NCI-H82 (cell line): ENCODE measurements around the gene TMEM256.

Experiments
- DNase-seq: peaks from one replicate; lab custom pipeline; 2025; lab: John Stamatoyannopoulos, UW

TMEM256 gene

DNA sequence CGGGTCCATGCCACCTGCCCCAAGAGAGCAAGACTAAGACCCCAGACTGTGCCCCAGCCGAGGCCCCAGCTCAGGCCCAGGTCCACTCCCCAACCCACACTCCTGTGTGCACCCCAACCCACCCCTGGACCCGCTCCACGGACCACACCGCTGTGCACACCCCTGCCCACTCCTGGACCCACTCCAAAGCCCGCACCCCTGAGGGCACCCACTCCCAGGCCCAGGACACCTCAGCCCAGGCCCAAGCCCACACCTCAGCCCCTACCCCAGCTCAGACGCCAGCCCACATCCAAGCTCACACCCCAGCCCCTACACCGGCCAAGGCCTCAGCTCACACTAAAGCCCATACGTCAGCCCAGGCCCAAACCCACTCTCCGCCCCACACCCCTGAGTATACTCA lies 25.8 kb upstream of the TMEM256 start:
- DNase-seq: no peak

DNA sequence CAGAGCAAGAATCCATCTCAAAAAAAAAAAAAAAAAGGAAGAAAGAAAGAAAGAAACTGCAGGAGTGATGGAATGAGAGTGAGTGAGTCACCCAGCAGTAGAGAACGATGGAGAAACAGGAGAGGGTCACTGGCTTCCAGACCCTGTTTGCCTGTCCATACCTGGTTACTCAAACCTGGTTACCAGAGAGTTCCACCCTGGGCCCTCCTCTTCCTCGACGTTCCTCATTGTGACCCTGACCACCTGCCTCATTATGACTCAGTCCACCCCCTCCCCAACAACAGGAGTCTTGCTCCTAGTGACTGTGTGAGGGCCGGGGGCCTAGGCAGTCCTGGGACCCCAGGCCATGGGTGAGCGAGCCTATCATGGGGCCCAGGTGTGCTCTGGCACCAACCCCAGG lies 24.7 kb upstream of the TMEM256 start, which contains the start of gene SPEM3:
Gene SPEM3, plus strand, starts transcription at position 301 of the 400 bp plus-strand sequence. Its CDS starts 46 bp downstream, at position 347.
- no peak for DNase-seq

DNA sequence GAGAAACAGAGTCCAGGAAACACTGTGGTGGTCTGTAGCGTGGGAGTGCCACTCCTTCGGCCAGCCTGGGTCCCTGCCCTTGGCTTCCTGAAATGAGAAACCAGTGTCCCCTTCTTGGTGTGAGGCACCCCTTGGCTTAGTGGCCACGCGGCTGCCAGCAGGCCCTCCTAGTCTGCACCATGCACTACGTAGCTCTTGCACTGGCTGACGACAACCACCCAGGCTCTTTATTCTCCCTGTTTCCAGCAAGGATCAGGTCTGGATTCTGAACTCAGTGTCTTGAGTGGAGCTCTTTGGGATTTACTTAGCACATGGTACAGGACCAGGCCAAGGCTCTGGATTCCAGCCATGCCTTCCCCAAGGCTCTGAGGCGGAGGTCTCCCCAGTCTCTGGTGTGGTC lies 23.7 kb upstream of the TMEM256 start:
- DNase-seq: no peak

DNA sequence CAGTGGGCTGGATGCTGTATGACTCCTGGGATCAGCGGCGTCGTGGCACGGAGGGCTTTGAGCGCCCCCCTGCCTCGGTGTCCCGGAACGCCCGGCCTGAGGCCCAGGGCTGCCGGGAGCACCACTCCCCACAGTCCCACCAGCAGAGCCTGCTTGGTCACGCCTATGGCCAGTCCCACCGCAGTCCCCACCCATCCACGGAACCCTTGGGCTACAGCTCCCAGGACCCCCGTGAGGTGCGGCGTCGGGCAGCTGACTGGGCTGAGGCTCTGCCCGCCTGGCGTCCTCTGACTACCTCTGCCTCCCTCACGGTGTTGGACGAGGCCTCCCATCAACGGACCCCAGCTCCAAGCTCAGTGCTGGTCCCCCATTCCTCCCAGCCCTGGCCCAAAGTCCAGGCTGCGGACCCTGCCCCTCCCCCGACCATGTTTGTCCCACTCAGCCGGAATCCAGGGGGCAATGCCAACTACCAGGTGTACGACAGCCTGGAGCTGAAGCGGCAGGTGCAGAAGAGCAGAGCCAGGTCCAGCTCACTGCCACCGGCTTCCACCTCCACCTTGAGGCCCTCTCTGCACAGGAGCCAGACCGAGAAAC lies 23.1 kb upstream of the TMEM256 start:
- DNase-seq: no peak

DNA sequence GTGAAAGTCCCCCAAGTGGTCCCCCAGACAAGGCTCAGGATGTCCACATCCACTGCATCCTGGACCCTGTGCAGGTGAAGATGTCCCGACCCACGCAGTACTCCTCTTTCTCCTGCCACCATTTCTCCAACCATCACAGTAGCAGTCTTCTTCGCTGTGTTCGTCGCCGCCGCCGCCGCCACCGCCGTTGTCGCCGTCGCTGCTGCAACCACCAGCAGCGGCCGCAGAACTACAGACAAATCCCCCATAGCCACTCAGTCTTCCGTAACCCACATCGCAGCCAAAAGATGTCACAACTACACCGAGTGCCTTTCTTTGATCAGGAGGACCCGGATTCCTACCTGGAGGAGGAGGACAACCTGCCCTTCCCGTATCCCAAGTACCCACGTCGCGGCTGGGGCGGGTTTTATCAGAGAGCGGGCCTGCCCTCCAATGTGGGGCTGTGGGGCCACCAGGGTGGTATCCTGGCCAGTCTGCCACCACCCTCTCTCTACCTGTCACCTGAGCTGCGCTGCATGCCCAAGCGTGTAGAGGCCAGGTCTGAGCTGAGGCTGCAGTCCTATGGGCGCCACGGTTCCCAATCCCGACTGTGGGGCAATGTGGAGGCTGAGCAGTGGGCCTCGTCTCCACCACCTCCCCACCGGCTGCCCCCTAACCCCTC lies 22.4 kb upstream of the TMEM256 start:
- DNase-seq: no peak

DNA sequence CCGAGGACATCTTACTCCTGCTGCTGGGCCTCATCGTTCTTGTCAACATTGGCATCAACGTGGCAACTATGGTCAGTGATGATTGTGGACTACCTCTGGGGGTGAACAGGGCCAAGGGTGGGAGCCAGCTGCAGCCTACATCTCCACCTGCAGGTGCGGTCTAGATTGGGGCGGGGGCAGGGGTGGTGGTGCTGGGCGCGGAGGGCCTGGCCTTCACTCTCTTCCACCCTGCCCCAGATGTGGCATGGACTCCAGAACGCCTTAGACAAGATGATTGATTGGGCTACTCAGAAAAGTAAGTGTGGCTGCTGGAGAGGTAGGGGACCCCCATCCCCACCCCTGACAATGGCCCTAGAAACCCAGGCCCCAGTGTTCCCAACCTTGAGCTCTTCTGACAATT lies 21.9 kb upstream of the TMEM256 start:
- no peak for DNase-seq

DNA sequence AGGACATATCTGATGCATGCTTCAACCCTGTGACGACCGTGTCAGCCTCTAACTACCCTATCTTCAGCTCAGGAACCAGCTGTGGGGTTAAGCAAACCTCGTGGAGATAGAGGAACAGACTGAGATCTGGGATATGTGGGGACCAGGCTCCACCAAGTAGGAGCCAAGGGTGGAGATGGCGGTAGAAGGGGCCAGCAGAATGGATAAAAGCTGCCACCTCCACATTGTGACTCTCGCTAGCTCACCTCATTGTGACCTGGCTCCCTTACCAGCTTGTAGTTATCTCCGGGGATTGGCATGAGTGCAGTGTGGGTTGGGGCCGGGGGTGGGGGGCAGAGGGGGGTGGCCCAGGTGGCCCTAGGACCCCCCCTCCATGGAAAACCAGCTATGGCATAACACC lies 21.4 kb upstream of the TMEM256 start, which contains the start of gene SPEM2:
Gene SPEM2, plus strand, starts transcription at position 301 of the 400 bp plus-strand sequence. Its CDS starts 73 bp downstream, at position 374.
- DNase-seq: no peak

DNA sequence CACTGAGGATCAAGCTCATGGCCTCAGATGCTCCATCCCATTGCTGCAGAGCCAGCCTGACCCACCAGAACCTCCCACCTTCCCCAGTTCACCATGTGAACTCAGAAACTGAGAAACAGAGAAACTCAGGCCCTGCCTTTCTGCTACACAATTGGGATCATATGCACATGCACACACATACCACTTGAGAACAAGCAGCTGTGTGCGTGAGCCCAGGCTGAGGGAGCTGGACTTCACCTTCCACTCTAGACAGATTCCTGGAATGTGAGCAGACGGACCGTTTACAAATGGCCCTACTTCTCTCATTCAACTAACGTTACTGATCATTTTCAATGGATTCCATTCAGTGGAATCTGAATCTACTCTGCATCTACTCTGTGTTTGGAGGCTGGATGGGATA lies 19.8 kb upstream of the TMEM256 start:
- DNase-seq: no peak

DNA sequence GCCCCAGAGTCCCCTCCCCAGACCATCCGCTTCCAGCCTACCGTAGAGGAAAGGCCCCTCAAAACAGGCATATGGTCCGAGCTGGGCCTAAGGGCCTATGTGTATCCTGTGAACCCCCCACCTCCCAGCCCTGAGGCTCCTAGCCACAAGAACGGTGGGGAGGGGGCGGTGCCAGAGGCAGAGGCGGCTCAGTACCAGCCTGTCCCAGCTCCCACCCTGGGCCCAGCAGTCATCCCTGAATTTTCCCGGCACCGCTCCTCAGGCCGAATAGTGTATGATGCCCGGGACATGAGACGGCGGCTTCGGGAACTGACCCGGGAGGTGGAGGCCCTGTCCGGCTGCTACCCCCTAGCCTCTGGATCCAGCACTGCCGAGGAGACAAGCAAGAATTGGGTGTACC lies 17.3 kb upstream of the TMEM256 start:
- DNase-seq: no peak

DNA sequence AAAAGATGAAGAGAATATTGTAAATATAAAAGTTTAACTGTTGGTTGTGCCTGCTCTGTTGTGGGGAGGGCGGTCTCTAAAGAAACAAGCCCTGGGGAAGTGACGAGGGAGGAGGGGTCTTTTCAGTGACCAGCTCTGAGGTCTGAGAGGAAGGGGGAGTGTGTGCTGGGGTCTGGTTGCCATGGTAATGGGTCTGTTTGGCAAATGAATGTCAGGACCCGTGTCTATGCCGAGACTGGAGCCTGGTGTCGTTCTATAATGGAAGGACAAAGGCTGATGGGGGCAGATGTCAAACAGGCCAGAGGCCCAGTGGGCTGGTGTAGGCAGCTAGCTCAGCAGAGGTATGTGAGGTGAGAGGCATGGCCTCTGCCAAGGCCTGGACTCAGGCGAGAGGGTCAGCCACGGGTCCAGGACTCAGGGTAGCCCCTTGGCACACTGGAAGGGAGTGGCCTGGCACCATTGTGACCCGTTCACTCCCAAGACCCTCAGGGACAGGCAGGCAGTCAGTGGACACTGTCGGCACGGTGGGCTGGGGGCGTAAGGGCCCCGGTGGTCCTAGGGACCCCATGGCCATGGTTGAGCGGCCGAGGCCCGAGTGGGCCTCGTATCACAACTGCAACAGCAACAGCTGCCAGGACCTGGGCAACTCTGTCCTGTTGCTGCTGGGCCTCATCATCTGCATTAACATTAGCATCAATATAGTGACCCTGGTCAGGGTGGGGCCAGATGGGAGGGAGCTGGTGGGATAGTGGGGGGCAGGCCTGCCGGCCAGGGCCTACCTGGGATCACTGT lies 16.1 kb upstream of the TMEM256 start, which contains the start of gene SPEM1:
Gene SPEM1, plus strand, starts transcription at position 506 of the 792 bp plus-strand sequence. Its CDS starts 61 bp downstream, at position 567.
- no peak for DNase-seq

DNA sequence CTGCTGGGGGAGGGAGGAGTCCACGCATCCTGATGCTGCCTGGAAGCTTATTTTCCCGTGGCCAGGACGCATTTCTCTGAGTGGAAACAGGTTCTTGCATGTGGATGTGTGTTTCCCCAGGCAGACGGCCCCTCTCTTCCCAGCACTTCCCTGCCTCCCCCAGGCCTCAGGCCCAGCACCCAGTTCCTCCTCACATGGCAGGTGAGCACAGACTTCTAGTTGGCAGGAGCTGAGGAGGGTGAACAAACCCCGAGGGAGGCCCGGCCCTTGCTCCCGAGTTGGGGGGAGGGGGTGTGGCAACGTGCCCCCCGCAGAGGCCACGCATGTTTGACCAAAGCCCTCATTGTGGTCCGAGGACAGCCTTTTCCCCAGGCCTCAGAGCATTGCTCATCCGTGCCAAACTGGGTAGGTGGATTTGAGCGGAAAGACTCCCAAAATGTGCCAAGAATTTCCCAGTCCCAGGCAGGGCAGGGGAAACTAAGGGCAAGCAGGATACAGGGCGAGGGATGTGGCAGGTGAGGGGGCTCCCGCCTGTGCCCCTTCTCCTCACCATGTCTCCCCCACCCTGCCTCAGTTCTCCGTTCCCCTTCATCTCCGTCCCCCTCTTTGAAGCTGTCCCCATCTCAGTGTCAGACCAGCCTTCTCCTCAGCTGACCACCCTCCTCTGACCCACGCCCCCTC lies 14.7 kb upstream of the TMEM256 start:
- no peak for DNase-seq

DNA sequence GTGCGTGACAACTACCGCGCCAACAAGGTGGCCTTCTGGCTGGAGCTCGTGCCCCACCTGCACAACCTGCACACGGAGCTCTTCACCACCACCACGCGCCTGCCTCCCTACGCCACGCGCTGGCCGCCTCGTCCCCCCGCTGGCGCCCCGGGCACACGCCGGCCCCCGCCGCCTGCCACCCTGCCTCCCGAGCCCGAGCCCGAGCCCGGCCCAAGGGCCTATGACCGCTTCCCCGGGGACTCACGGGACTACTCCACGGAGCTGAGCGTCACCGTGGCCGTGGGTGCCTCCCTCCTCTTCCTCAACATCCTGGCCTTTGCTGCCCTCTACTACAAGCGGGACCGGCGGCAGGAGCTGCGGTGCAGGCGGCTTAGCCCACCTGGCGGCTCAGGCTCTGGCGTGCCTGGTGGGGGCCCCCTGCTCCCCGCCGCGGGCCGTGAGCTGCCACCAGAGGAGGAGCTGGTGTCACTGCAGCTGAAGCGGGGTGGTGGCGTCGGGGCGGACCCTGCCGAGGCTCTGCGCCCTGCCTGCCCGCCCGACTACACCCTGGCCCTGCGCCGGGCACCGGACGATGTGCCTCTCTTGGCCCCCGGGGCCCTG lies 13.3 kb upstream of the TMEM256 start:
- no peak for DNase-seq

DNA sequence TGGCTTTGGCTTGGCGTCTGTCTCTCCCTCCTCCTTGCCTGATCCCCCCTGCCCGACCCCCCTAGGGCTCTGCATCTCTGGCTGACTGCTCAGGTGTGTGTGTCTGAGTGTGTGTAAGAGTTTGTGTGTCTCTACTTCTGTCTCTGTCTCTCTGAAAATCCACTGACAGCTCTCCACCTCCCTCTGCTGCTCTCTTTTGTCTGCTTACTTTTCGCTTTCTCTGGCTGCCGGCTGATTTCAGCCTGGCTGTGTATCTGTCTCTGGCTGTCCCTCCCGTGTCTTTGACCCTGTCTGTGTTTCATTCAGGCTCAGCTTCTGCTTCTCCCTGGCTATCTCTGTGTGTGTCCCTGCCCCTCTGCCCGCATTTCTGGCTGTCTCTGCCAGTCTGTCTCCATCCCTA lies 12.4 kb upstream of the TMEM256 start:
- no peak for DNase-seq

DNA sequence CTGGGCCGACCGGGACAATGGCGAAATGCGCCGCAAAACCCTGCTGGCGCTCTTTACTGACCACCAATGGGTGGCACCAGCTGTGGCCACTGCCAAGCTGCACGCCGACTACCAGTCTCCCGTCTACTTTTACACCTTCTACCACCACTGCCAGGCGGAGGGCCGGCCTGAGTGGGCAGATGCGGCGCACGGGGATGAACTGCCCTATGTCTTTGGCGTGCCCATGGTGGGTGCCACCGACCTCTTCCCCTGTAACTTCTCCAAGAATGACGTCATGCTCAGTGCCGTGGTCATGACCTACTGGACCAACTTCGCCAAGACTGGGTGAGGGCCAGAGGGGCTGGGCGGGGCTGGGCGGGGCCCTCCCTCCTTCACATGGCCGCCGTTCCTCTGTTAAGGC lies 11.9 kb upstream of the TMEM256 start:
- no peak for DNase-seq

DNA sequence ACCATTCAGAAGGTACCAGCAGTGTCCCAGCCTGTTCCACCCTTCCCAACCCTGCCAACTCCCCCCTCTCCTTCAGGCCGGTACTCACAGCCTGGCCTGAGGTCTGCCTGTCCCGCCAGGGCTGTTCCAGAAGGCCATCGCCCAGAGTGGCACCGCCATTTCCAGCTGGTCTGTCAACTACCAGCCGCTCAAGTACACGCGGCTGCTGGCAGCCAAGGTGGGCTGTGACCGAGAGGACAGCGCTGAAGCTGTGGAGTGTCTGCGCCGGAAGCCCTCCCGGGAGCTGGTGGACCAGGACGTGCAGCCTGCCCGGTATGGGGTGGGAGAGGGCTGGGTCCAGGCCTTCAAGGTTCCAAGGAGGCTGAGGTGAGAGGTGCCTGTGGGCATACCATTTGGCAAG lies 10.9 kb upstream of the TMEM256 start:
- no peak for DNase-seq

DNA sequence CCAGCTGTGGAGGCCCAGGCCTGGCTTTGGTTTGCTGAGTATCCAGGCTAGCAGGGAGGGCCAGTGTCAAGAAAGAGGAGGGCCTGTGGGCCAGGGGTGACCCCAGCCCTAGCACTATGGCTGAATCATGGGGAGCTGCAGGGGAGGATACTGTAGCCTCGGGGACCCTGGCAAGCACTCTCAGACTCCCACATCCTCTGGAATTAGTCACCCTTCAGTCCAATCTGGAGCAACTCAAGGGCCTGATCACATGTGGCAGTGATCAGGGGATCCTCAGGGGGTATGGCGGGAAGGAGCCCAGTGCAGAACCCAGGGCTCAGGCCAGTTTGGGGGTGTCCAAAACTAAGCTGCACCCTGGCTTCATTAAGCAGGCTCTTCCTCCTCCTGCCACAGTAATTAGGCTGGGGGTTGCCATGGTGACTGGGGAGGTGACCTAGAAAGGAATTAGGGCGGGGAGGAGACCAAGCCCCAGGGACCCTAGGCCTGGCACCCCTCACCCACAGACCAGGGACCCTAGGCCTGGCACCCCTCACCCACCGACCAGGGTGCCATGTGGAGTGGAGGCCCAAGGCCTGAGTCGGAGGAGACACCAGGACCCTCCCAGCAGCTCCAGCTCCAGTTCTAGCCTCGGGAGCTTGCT lies 9.6 kb upstream of the TMEM256 start:
- DNase-seq: no peak

DNA sequence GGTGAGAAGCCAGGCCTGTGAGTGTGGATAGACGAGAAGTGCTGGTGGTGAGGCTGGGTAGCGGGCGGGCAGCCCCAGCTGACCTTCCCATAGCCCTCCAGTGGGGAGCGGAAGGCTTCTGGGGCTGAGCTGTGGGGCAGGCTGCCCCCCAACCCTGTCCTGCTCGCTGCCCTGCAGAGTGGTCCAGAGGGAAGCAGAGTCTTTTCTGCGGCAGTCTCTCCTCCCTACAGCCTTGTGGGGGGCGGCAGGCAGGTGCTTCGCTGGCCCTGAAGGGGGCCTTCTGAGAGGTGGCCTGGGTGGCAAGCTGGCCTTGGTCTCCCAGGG lies 7.5 kb upstream of the TMEM256 start:
- DNase-seq: no peak

DNA sequence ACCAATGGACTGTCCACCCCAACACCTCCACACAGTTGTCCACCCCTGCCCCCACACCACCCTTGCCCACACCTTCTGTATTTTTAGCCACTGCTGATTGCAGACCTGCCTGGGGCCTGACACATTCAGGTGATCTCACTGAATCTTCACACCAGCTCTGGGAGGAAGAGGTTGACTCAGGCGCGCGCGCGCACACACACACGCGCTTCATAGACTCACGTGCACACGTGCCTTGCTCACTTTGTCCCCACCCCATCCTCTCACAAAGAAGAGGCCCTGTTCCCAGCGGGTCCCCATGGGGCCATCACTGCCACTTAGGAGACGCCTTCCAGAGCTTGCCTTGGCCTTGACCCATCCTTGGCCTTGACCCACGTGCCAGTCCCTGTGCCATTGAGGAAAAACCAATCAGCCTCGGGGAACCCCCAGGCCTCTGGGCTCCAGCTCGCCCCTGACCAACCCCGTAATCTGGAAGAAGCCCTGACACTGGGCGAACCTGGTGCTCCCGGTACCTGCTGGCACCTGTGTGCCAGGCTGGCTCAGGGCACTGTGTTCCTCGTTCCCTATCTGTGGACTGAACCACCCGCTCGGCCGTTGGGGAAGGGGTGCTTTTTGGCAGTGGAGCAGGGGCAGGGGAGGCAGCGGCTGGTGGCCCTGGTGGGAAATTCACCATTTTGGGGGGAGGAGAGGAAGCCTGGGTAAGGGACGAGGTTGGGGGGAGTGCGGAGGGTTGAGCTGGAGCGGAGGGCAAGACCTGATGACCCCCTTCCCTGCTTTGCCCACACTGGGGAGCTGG lies 6.9 kb upstream of the TMEM256 start:
- no peak for DNase-seq

DNA sequence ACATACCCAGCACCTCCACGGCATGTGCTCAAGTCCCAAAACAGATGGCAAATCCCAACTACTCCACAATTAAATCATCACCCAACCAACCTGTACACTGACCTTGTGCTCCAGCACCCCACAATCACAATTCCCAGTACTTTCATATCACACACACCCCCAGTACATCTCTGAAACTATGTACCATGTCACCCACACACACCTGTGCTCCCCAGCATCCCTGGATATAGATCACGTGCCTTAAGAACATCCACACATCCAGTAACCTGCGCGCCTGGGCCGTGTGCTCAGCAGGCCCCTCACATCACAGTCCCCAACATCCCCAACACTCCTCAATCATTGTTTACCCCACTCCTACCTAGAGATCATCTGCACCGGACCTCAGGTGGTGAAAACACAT lies 5.8 kb upstream of the TMEM256 start:
- DNase-seq: no peak

DNA sequence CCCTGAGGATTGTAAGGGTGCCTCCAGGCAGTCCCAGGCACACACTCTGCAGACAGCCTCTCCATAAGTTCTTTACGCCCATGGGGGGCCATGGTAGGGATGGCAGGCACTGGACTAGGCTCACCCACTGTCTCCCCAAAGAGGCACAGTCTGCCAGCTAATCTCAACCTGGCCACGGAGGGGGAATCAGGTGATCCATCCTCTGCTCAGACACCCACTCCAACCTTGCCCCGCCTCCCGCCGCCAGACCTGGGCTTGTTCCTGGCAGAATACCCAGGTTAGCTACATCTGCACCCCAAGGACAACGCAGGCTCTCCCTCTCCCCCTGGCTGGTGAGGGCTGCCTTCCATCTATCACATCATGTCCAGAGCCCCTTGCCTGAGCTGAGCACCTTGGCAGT lies 5.0 kb upstream of the TMEM256 start:
- no peak for DNase-seq

DNA sequence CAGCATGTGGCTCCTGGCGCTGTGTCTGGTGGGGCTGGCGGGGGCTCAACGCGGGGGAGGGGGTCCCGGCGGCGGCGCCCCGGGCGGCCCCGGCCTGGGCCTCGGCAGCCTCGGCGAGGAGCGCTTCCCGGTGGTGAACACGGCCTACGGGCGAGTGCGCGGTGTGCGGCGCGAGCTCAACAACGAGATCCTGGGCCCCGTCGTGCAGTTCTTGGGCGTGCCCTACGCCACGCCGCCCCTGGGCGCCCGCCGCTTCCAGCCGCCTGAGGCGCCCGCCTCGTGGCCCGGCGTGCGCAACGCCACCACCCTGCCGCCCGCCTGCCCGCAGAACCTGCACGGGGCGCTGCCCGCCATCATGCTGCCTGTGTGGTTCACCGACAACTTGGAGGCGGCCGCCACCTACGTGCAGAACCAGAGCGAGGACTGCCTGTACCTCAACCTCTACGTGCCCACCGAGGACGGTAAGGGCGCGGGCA lies 4.4 kb upstream of the TMEM256 start:
- no peak for DNase-seq
